WTC11 (cell line): ENCODE data around the gene SPECC1L. TPM values are rescaled to one million over a fixed set of nuclear protein-coding genes. Genes with fewer than 3 reads are reported as not detected.

Experiments used
- ATAC-seq: fragments of 200-7000 bp; cut with Tn5 transposase; 2 replicates; pipeline ENCODE4 v1.10.0; 2021; ENCODE audit warnings: mild to moderate bottlenecking, moderate library complexity
- Bru-seq: library from RNA; stranded (reverse); fragments of 400-500 nt; gene quantifications from one replicate; lab custom pipeline; 2021; lab: Mats Ljungman, UMichigan
- CTCF ChIA-PET: fragments of 300-600 bp; sonication (Branson Sonifier 250); formaldehyde crosslinking; loops from one replicate; lab custom pipeline; 2021; ENCODE audit warnings: antibody characterized with exemption; lab: Charles Lee
- POLR2A ChIA-PET: fragments of 350-600 bp; sonication (Branson Sonifier 250); formaldehyde crosslinking; loops from one replicate; lab custom pipeline; 2021; ENCODE audit warnings: antibody characterized with exemption; lab: Charles Lee
- DNase-seq: peaks from one replicate; pipeline ENCODE4 v3.0.0; 2021; ENCODE audit warnings: low spot score
- H3K27ac Mint-ChIP-seq: 2 replicates; pipeline ENCODE4 v1.8.0; 2021; ENCODE audit warnings: mixed read lengths
- H3K27me3 Mint-ChIP-seq: 2 replicates; pipeline ENCODE4 v1.8.0; 2021; ENCODE audit warnings: low read depth, mild to moderate bottlenecking, moderate library complexity, mixed read lengths
- H3K36me3 Mint-ChIP-seq: 2 replicates; pipeline ENCODE4 v1.8.0; 2021; ENCODE audit warnings: mixed read lengths
- H3K4me1 Mint-ChIP-seq: 2 replicates; pipeline ENCODE4 v1.8.0; 2022; ENCODE audit warnings: mixed read lengths
- H3K4me3 Mint-ChIP-seq: 2 replicates; pipeline ENCODE4 v1.8.0; 2021; ENCODE audit warnings: mild to moderate bottlenecking, moderate library complexity, mixed read lengths
- H3K9me3 Mint-ChIP-seq: 2 replicates; pipeline ENCODE4 v1.8.0; 2021; ENCODE audit warnings: mixed read lengths
- CBFB ChIP-seq: sonication (generic); formaldehyde crosslinking; IDR thresholded peaks from 2 replicates; pipeline ENCODE4 v1.8.1; 2022; ENCODE audit warnings: mild to moderate bottlenecking, low read depth, missing genetic modification reagents
- CREB1 ChIP-seq: sonication (generic); formaldehyde crosslinking; IDR thresholded peaks from 2 replicates; pipeline ENCODE4 v1.8.0; 2023; ENCODE audit warnings: mild to moderate bottlenecking, missing genetic modification reagents
- E2F4 ChIP-seq: sonication (generic); formaldehyde crosslinking; IDR thresholded peaks from 2 replicates; pipeline ENCODE4 v1.8.1; 2022; ENCODE audit warnings: low read depth, mild to moderate bottlenecking, moderate library complexity, missing genetic modification reagents, borderline replicate concordance
- EMX1 ChIP-seq: fragments of 250-450 bp; sonication (Bioruptor Pico); IDR thresholded peaks from 2 replicates; pipeline ENCODE4 v1.8.0; 2021; ENCODE audit warnings: mild to moderate bottlenecking
- ESRRA ChIP-seq: sonication (generic); formaldehyde crosslinking; IDR thresholded peaks from 2 replicates; pipeline ENCODE4 v1.8.1; 2022; ENCODE audit warnings: mild to moderate bottlenecking, missing genetic modification reagents, borderline replicate concordance
- FOXK1 ChIP-seq: sonication (generic); formaldehyde crosslinking; IDR thresholded peaks from 2 replicates; pipeline ENCODE4 v1.8.0; 2022; ENCODE audit warnings: mild to moderate bottlenecking, moderate library complexity, missing genetic modification reagents
- GABPB1 ChIP-seq: sonication (generic); formaldehyde crosslinking; IDR thresholded peaks from 2 replicates; pipeline ENCODE4 v1.8.1; 2023; ENCODE audit warnings: mild to moderate bottlenecking, missing genetic modification reagents
- HMGA2 ChIP-seq: fragments of 250-450 bp; sonication (Bioruptor Pico); IDR thresholded peaks from 2 replicates; pipeline ENCODE4 v1.4.0; 2021; ENCODE audit warnings: mild to moderate bottlenecking, moderate library complexity
- IRF2 ChIP-seq: sonication (generic); formaldehyde crosslinking; IDR thresholded peaks from 2 replicates; pipeline ENCODE4 v1.8.0; 2022; ENCODE audit warnings: low read depth, missing genetic modification reagents, borderline replicate concordance
- JUN ChIP-seq: sonication (generic); formaldehyde crosslinking; IDR thresholded peaks from 2 replicates; pipeline ENCODE4 v1.8.0; 2023; ENCODE audit warnings: mild to moderate bottlenecking, missing genetic modification reagents
- KAT7 ChIP-seq: sonication (generic); formaldehyde crosslinking; IDR thresholded peaks from 2 replicates; pipeline ENCODE4 v1.8.1; 2023; ENCODE audit warnings: missing genetic modification reagents, mild to moderate bottlenecking, borderline replicate concordance
- NFATC4 ChIP-seq: fragments of 250-450 bp; sonication (Bioruptor Pico); IDR thresholded peaks from 2 replicates; pipeline ENCODE4 v1.9.0; 2021; ENCODE audit warnings: mild to moderate bottlenecking
- PREB ChIP-seq: sonication (generic); formaldehyde crosslinking; IDR thresholded peaks from 2 replicates; pipeline ENCODE4 v1.8.1; 2022; ENCODE audit warnings: mild to moderate bottlenecking, missing genetic modification reagents, moderate library complexity, borderline replicate concordance
- SP1 ChIP-seq: sonication (generic); formaldehyde crosslinking; conservative IDR thresholded peaks from 2 replicates; pipeline ENCODE4 v1.8.1; 2022; ENCODE audit warnings: missing genetic modification reagents
- TCF7 ChIP-seq: sonication (generic); formaldehyde crosslinking; IDR thresholded peaks from 2 replicates; pipeline ENCODE4 v1.8.0; 2022; ENCODE audit warnings: mild to moderate bottlenecking, low read depth, missing genetic modification reagents, moderate library complexity
- TP53 ChIP-seq: sonication (generic); formaldehyde crosslinking; IDR thresholded peaks from 2 replicates; pipeline ENCODE4 v1.8.1; 2023; ENCODE audit warnings: mild to moderate bottlenecking, missing genetic modification reagents
- ZNF671 ChIP-seq: fragments of 250-450 bp; sonication (Bioruptor Pico); IDR thresholded peaks from 2 replicates; pipeline ENCODE4 v1.8.0; 2021; ENCODE audit warnings: mild to moderate bottlenecking
- long read RNA-seq, 3 experiments: library from RNA in 1 of 3; library from capped mRNA in 1 of 3; library from polyadenylated mRNA in 1 of 3; unstranded in 2 of 3; stranded (forward) in 1 of 3; transcript quantifications; one replicate each; pipeline ENCODE4 v2.0.0, GENCODE V29; 2021
- total RNA-seq: library from RNA; stranded (reverse); gene quantifications from 3 replicates; pipeline ENCODE4 v1.2.3, GENCODE V29; 2021
- TF ChIP-seq, protein P1 (sequence below): sonication (generic); formaldehyde crosslinking; IDR thresholded peaks from 2 replicates; pipeline ENCODE4 v1.8.0; 2023; ENCODE audit warnings: mild to moderate bottlenecking, missing genetic modification reagents
- TF ChIP-seq, protein P2 (sequence below): sonication (generic); formaldehyde crosslinking; IDR thresholded peaks from 2 replicates; pipeline ENCODE4 v1.8.0; 2022; ENCODE audit warnings: mild to moderate bottlenecking, missing genetic modification reagents
- TF ChIP-seq, protein P3 (sequence below): sonication (generic); formaldehyde crosslinking; IDR thresholded peaks from 2 replicates; pipeline ENCODE4 v1.8.0; 2022; ENCODE audit warnings: missing genetic modification reagents
- TF ChIP-seq, protein P4 (sequence below): fragments of 250-450 bp; sonication (Bioruptor Pico); IDR thresholded peaks from 2 replicates; pipeline ENCODE4 v1.9.0; 2021; ENCODE audit warnings: moderate library complexity, mild to moderate bottlenecking, inconsistent platforms, borderline replicate concordance
- TF ChIP-seq, protein P5 (sequence below): sonication (generic); formaldehyde crosslinking; IDR thresholded peaks from 2 replicates; pipeline ENCODE4 v1.8.1; 2022; ENCODE audit warnings: missing genetic modification reagents, borderline replicate concordance

The SPECC1L gene
- total RNA-seq (44.6 to 51.0 TPM (median 45.2 TPM) in 3 replicates), Bru-seq, nascent RNA (percentile 82 among the genes with signal in this experiment)
- long read RNA-seq, experiment 1, full-length matches to known transcripts = 107 of 187 reads
- long read RNA-seq, experiment 1, partial matches to known transcripts = 48 of 187 reads
- long read RNA-seq, experiment 1, other reads (novel, unspliced or antisense) = 32 of 187 reads
- long read RNA-seq, experiment 2, full-length matches to known transcripts = 6 of 31 reads
- long read RNA-seq, experiment 2, partial matches to known transcripts = 23 of 31 reads
- long read RNA-seq, experiment 2, other reads (novel, unspliced or antisense) = 2 of 31 reads
- long read RNA-seq, experiment 3 = 0 reads

- Mint-ChIP-seq H3K9me3 (no peaks in the 10 kb centered on the region), H3K36me3 (peaks cover 3% of the 10 kb centered on the region), H3K4me3 (peak within 1 kb of the TSS; percentile 83), H3K27ac (peak within 1 kb of the TSS; percentile 96), H3K4me1 (peaks cover 43% of the 10 kb centered on the region), H3K27me3 (no peaks in the 10 kb centered on the region)
- ChIA-PET CTCF (interaction anchor here (1.0 to 2.0 kb wide), 2 partner anchors 28 to 151 kb away, joined by 3 to 5 read pairs; no protein-coding TSS in a partner anchor), POLR2A (no interaction called here)
- ATAC-seq (peak; percentile 90), DNase-seq (peak; percentile 93)
- TF ChIP-seq EMX1 (CRISPR knock-in tag) (no peak), ESRRA (CRISPR knock-in tag) (0 out of 2 replicates have a peak, but pooled peaks have one; percentile 35), IRF2 (CRISPR knock-in tag) (no peak), TCF7 (CRISPR knock-in tag) (no peak), CBFB (CRISPR knock-in tag) (0 out of 2 replicates have a peak, but pooled peaks have one; percentile 82), GABPB1 (CRISPR knock-in tag) (no peak; the same call in 1 of the 2 replicates), CREB1 (CRISPR knock-in tag) (no peak), KAT7 (CRISPR knock-in tag) (no peak), HMGA2 (CRISPR knock-in tag) (no peak), SP1 (CRISPR knock-in tag) (peak; percentile 73), JUN (CRISPR knock-in tag) (0 out of 2 replicates have a peak, but pooled peaks have one; percentile 13), TP53 (CRISPR knock-in tag) (0 out of 2 replicates have a peak, but pooled peaks have one; percentile 47), E2F4 (no peak), ZNF671 (CRISPR knock-in tag) (no peak), NFATC4 (CRISPR knock-in tag) (0 out of 2 replicates have a peak, but pooled peaks have one; percentile 33), PREB (CRISPR knock-in tag) (0 out of 2 replicates have a peak, but pooled peaks have one; percentile 58), FOXK1 (peak; percentile 57)
- TF ChIP-seq, protein P1, sequence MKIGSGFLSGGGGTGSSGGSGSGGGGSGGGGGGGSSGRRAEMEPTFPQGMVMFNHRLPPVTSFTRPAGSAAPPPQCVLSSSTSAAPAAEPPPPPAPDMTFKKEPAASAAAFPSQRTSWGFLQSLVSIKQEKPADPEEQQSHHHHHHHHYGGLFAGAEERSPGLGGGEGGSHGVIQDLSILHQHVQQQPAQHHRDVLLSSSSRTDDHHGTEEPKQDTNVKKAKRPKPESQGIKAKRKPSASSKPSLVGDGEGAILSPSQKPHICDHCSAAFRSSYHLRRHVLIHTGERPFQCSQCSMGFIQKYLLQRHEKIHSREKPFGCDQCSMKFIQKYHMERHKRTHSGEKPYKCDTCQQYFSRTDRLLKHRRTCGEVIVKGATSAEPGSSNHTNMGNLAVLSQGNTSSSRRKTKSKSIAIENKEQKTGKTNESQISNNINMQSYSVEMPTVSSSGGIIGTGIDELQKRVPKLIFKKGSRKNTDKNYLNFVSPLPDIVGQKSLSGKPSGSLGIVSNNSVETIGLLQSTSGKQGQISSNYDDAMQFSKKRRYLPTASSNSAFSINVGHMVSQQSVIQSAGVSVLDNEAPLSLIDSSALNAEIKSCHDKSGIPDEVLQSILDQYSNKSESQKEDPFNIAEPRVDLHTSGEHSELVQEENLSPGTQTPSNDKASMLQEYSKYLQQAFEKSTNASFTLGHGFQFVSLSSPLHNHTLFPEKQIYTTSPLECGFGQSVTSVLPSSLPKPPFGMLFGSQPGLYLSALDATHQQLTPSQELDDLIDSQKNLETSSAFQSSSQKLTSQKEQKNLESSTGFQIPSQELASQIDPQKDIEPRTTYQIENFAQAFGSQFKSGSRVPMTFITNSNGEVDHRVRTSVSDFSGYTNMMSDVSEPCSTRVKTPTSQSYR (CRISPR knock-in tag) = peak; percentile 69; the same call in 1 of the 2 replicates
- TF ChIP-seq, protein P2, sequence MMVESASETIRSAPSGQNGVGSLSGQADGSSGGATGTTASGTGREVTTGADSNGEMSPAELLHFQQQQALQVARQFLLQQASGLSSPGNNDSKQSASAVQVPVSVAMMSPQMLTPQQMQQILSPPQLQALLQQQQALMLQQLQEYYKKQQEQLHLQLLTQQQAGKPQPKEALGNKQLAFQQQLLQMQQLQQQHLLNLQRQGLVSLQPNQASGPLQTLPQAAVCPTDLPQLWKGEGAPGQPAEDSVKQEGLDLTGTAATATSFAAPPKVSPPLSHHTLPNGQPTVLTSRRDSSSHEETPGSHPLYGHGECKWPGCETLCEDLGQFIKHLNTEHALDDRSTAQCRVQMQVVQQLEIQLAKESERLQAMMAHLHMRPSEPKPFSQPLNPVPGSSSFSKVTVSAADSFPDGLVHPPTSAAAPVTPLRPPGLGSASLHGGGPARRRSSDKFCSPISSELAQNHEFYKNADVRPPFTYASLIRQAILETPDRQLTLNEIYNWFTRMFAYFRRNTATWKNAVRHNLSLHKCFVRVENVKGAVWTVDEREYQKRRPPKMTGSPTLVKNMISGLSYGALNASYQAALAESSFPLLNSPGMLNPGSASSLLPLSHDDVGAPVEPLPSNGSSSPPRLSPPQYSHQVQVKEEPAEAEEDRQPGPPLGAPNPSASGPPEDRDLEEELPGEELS (CRISPR knock-in tag) = peak; percentile 64
- TF ChIP-seq, protein P3, sequence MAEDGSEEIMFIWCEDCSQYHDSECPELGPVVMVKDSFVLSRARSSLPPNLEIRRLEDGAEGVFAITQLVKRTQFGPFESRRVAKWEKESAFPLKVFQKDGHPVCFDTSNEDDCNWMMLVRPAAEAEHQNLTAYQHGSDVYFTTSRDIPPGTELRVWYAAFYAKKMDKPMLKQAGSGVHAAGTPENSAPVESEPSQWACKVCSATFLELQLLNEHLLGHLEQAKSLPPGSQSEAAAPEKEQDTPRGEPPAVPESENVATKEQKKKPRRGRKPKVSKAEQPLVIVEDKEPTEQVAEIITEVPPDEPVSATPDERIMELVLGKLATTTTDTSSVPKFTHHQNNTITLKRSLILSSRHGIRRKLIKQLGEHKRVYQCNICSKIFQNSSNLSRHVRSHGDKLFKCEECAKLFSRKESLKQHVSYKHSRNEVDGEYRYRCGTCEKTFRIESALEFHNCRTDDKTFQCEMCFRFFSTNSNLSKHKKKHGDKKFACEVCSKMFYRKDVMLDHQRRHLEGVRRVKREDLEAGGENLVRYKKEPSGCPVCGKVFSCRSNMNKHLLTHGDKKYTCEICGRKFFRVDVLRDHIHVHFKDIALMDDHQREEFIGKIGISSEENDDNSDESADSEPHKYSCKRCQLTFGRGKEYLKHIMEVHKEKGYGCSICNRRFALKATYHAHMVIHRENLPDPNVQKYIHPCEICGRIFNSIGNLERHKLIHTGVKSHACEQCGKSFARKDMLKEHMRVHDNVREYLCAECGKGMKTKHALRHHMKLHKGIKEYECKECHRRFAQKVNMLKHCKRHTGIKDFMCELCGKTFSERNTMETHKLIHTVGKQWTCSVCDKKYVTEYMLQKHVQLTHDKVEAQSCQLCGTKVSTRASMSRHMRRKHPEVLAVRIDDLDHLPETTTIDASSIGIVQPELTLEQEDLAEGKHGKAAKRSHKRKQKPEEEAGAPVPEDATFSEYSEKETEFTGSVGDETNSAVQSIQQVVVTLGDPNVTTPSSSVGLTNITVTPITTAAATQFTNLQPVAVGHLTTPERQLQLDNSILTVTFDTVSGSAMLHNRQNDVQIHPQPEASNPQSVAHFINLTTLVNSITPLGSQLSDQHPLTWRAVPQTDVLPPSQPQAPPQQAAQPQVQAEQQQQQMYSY (CRISPR knock-in tag) = no peak
- TF ChIP-seq, protein P4, sequence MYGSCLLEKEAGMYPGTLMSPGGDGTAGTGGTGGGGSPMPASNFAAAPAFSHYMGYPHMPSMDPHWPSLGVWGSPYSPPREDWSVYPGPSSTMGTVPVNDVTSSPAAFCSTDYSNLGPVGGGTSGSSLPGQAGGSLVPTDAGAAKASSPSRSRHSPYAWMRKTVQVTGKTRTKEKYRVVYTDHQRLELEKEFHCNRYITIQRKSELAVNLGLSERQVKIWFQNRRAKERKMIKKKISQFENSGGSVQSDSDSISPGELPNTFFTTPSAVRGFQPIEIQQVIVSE (CRISPR knock-in tag) = no peak
- TF ChIP-seq, protein P5, sequence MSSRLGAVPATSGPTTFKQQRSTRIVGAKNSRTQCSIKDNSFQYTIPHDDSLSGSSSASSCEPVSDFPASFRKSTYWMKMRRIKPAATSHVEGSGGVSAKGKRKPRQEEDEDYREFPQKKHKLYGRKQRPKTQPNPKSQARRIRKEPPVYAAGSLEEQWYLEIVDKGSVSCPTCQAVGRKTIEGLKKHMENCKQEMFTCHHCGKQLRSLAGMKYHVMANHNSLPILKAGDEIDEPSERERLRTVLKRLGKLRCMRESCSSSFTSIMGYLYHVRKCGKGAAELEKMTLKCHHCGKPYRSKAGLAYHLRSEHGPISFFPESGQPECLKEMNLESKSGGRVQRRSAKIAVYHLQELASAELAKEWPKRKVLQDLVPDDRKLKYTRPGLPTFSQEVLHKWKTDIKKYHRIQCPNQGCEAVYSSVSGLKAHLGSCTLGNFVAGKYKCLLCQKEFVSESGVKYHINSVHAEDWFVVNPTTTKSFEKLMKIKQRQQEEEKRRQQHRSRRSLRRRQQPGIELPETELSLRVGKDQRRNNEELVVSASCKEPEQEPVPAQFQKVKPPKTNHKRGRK (CRISPR knock-in tag) = no peak
These were observed at the start of gene SPECC1L for GRCh38 chr22:24270556-24271385. TSS of gene SPECC1L (plus strand) at chr22:24270831. CDS start at chr22:24302232, 31,401 bp downstream.
